Panc1 (cell line): Measurements from ENCODE around the gene MTA3. TPM values are rescaled to one million over a fixed set of nuclear protein-coding genes. Genes with fewer than 3 reads are reported as not detected.

Source experiments
- ATAC-seq: fragments of 200-7000 bp; cut with Tn5 transposase; 2 replicates; pipeline ENCODE4 v1.9.1; 2020; ENCODE audit warnings: mild to moderate bottlenecking, moderate library complexity
- BruUV-seq: library from RNA; stranded (reverse); fragments of 400-500 nt; replicated peaks from 2 replicates; lab custom pipeline; 2021; lab: Mats Ljungman, UMichigan
- CTCF ChIA-PET: fragments of 300-600 bp; sonication (Branson Sonifier 250); formaldehyde crosslinking; loops from one replicate; lab custom pipeline; 2022; ENCODE audit warnings: antibody characterized with exemption; lab: Charles Lee
- POLR2A ChIA-PET: fragments of 300-600 bp; sonication (Branson Sonifier 250); formaldehyde crosslinking; loops from one replicate; lab custom pipeline; 2022; ENCODE audit warnings: antibody characterized with exemption; lab: Charles Lee
- DNase-seq: peaks from one replicate; pipeline ENCODE4 v3.0.0-alpha.2; 2010; ENCODE audit warnings: low read depth, low spot score
- H3K27ac ChIP-seq: 2 replicates; pipeline ENCODE4 v1.5.1; 2011; ENCODE audit warnings: mild to moderate bottlenecking, low read length, inconsistent platforms
- H3K27me3 ChIP-seq: fragments of 200-500 bp; sonication (Bioruptor generic); 2 replicates; pipeline ENCODE4 v1.6.0; 2014; ENCODE audit warnings: low read length, inconsistent platforms; ENCODE audit not compliant: control insufficient read depth, insufficient read depth
- H3K36me3 ChIP-seq: fragments of 200-500 bp; sonication (Bioruptor generic); 2 replicates; pipeline ENCODE4 v1.5.1; 2014; ENCODE audit warnings: inconsistent platforms, mild to moderate bottlenecking, low read length, moderate library complexity; ENCODE audit not compliant: control insufficient read depth, insufficient read depth
- H3K4me1 ChIP-seq: 2 replicates; pipeline ENCODE4 v1.5.1; 2011; ENCODE audit warnings: inconsistent platforms, mild to moderate bottlenecking, low read length, moderate library complexity; ENCODE audit not compliant: control insufficient read depth, insufficient read depth
- H3K4me3 ChIP-seq, 2 experiments: 2 replicates each; pipeline ENCODE4 v1.5.1; 2011 to 2012; ENCODE audit warnings: low read depth in 2 of 2, low read length in 2 of 2, mild to moderate bottlenecking in 2 of 2, inconsistent platforms in 1 of 2, moderate library complexity in 1 of 2
- H3K9me3 ChIP-seq: fragments of 200-500 bp; sonication (Bioruptor generic); 2 replicates; pipeline ENCODE4 v1.5.1; 2014; ENCODE audit warnings: low read depth, mild to moderate bottlenecking, inconsistent platforms, low read length, moderate library complexity; ENCODE audit not compliant: control insufficient read depth, insufficient read depth
- POLR2AphosphoS5 ChIP-seq: IDR thresholded peaks from 2 replicates; pipeline ENCODE4 v1.6.1; 2012; ENCODE audit warnings: mild to moderate bottlenecking, low read depth, low read length, moderate library complexity
- REST ChIP-seq, 2 experiments: IDR thresholded peaks; 2 replicates each; pipeline ENCODE4 v1.6.1; 2011 to 2012; ENCODE audit warnings: low read depth in 2 of 2, control low read depth in 1 of 2, low read length in 1 of 2, mild to moderate bottlenecking in 1 of 2, moderate library complexity in 1 of 2; ENCODE audit not compliant: insufficient read depth in 1 of 2
- SIN3A ChIP-seq: IDR thresholded peaks from 2 replicates; pipeline ENCODE4 v1.6.1; 2012; ENCODE audit warnings: low read depth, mild to moderate bottlenecking, low read length, moderate library complexity, borderline replicate concordance; ENCODE audit not compliant: insufficient read depth
- TCF7L2 ChIP-seq: IDR thresholded peaks from 2 replicates; pipeline ENCODE4 v1.6.1; 2011; ENCODE audit warnings: mild to moderate bottlenecking, low read depth, low read length, inconsistent platforms
- in situ Hi-C: cut with HindIII; loops from 2 replicates; pipeline ENCODE4 v1.10.0; 2016; ENCODE audit warnings: low sequenced_read_pairs, low pct_unique_long_range_greater_than_20kb
- intact Hi-C: fragments of 100-400 bp; cut with micrococcal nuclease; formaldehyde crosslinking; loops from one replicate; pipeline ENCODE4 v1.10.0; 2022; ENCODE audit not compliant: unreplicated experiment
- total RNA-seq: library from RNA; stranded (reverse); gene quantifications from one replicate; pipeline ENCODE4 v1.2.1, GENCODE V29; 2021; ENCODE audit not compliant: unreplicated experiment
- TF ChIP-seq, protein P1 (sequence below): fragments of 450-650 bp; IDR thresholded peaks from 2 replicates; pipeline ENCODE4 v1.5.1; 2017; ENCODE audit warnings: mild to moderate bottlenecking

Gene MTA3
- total RNA-seq, 1 experiment from 2014 or later: 65.6 TPM

DNA sequence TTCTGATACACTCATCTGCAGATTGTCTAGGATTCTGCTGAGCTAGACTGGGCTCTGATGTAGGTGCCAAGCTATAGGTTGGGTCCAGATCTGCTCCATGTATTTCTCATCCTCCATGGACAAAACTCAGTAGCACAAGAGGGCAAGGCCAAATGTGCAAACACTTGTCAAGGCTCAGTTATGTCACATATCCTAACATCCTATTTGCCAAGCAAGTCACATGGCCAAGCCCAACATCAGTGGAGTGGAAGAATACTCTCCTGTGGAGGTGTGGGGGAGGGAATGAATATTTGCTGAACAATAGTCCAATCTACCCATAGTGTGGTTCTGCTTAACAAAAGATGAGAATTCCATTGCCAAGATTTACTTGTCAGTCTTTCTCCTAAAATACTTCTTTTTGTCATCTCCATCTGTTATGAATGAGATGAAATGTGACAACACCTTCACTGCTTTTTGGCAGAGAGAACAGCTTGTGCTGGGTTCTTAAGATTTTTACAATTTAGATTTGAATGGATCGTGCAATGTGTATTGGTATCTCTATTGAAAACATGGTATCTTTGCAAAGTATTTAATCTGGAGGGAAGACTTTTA lies 105.7 kb downstream of the MTA3 start:
- no peaks in the 10 kb centered on the region for H3K9me3 ChIP-seq
- BruUV-seq: no TSS peak
- POLR2A ChIA-PET: interaction anchor here (0.6 kb wide), 1 partner anchor 299 kb away, joined by 8 read pairs; no protein-coding TSS in a partner anchor
- intact Hi-C loops: no loop called here
- no peak for TF ChIP-seq POLR2AphosphoS5
- no peak for TF ChIP-seq TCF7L2
- no peak for TF ChIP-seq REST (IDR thresholded peaks at IDR 0.05; ENCODE audit: insufficient read depth in 1 of 2, low read depth in 2 of 2, low read length in 1 of 2)
- TF ChIP-seq, protein P1, sequence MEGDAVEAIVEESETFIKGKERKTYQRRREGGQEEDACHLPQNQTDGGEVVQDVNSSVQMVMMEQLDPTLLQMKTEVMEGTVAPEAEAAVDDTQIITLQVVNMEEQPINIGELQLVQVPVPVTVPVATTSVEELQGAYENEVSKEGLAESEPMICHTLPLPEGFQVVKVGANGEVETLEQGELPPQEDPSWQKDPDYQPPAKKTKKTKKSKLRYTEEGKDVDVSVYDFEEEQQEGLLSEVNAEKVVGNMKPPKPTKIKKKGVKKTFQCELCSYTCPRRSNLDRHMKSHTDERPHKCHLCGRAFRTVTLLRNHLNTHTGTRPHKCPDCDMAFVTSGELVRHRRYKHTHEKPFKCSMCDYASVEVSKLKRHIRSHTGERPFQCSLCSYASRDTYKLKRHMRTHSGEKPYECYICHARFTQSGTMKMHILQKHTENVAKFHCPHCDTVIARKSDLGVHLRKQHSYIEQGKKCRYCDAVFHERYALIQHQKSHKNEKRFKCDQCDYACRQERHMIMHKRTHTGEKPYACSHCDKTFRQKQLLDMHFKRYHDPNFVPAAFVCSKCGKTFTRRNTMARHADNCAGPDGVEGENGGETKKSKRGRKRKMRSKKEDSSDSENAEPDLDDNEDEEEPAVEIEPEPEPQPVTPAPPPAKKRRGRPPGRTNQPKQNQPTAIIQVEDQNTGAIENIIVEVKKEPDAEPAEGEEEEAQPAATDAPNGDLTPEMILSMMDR: no peak
- peaks cover 2% of the 10 kb centered on the region; the same call in 1 of the 2 replicates for H3K36me3 ChIP-seq
- CTCF ChIA-PET: no interaction called here
- no peak overlapping the region for H3K4me3 ChIP-seq
- ATAC-seq (no peak), DNase-seq (no peak)
- in situ Hi-C loops: no loop called here
- H3K4me1 ChIP-seq: no peaks in the 10 kb centered on the region
- H3K27me3 ChIP-seq: no peaks in the 10 kb centered on the region
- H3K27ac ChIP-seq: no peak overlapping the region

DNA sequence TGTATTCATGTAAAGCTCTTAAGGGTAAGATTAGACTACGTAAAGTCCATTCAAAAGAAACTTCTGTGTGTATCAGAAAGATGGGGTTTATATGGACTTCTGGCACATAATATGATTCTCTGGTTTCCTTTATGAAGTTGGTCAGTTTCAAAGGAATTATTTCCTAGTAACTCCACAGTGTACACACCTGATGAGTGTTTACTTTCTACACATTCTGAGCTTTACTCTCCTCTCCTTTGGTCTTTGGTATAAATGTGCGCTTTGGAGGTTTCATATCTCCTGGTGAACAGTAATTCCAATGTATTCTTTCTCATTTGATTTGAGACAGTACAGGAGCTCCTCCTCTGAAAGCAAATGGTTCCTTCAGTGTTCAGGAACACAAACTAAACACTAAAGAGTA lies 107.4 kb downstream of the MTA3 start:
- no peaks in the 10 kb centered on the region for H3K27me3 ChIP-seq
- peaks cover 2% of the 10 kb centered on the region; the same call in 1 of the 2 replicates for H3K36me3 ChIP-seq
- TF ChIP-seq TCF7L2: no peak
- no peak for TF ChIP-seq SIN3A
- no peak for TF ChIP-seq REST (IDR thresholded peaks at IDR 0.05; ENCODE audit: insufficient read depth in 1 of 2, low read depth in 2 of 2, low read length in 1 of 2)
- TF ChIP-seq POLR2AphosphoS5: no peak
- no peak overlapping the region for H3K27ac ChIP-seq
- H3K4me1 ChIP-seq: no peaks in the 10 kb centered on the region
- BruUV-seq: no TSS peak
- ATAC-seq (no peak), DNase-seq (no peak)
- in situ Hi-C loops: no loop called here
- ChIA-PET POLR2A (no interaction called here), CTCF (interaction anchor here (0.5 kb wide), 1 partner anchor 15 kb away, joined by 16 read pairs; no protein-coding TSS in a partner anchor)
- H3K4me3 ChIP-seq: no peak overlapping the region
- intact Hi-C loops: no loop called here
- no peaks in the 10 kb centered on the region for H3K9me3 ChIP-seq
